HEK293 (cell line): Measurements from ENCODE around the gene NAT14.
A peak's percentile ranks its signal among the peaks of the same experiment; 100 is the strongest.

Experiments used
- ELK4 ChIP-seq: IDR thresholded peaks from 2 replicates; pipeline ENCODE4 v1.6.1; 2011; ENCODE audit warnings: mild to moderate bottlenecking, low read depth, low read length, borderline replicate concordance
- KLF16 ChIP-seq: fragments of 450-650 bp; formaldehyde crosslinking; IDR thresholded peaks from 2 replicates; pipeline ENCODE4 v1.5.1; 2017; ENCODE audit warnings: missing biosample characterization, missing genetic modification characterization
- PRDM2 ChIP-seq: fragments of 450-650 bp; formaldehyde crosslinking; IDR thresholded peaks from 2 replicates; pipeline ENCODE4 v1.5.1; 2016; ENCODE audit warnings: missing biosample characterization, missing genetic modification characterization, borderline replicate concordance
- SCRT1 ChIP-seq: fragments of 450-650 bp; formaldehyde crosslinking; IDR thresholded peaks from 2 replicates; pipeline ENCODE4 v1.5.1; 2016; ENCODE audit warnings: missing biosample characterization, missing genetic modification characterization, borderline replicate concordance
- SP7 ChIP-seq: fragments of 450-650 bp; formaldehyde crosslinking; IDR thresholded peaks from 2 replicates; pipeline ENCODE4 v1.5.1; 2016; ENCODE audit warnings: missing biosample characterization, missing genetic modification characterization
- WT1 ChIP-seq: fragments of 450-650 bp; formaldehyde crosslinking; IDR thresholded peaks from 2 replicates; pipeline ENCODE4 v1.5.1; 2016; ENCODE audit warnings: missing biosample characterization, missing genetic modification characterization
- ZBTB48 ChIP-seq: fragments of 450-650 bp; formaldehyde crosslinking; IDR thresholded peaks from 2 replicates; pipeline ENCODE4 v1.5.1; 2016; ENCODE audit warnings: missing biosample characterization, missing genetic modification characterization
- ZFHX2 ChIP-seq: fragments of 450-650 bp; formaldehyde crosslinking; conservative IDR thresholded peaks from 2 replicates; pipeline ENCODE4 v1.5.1; 2016; ENCODE audit warnings: missing biosample characterization, missing genetic modification characterization
- ZNF366 ChIP-seq: fragments of 450-650 bp; formaldehyde crosslinking; conservative IDR thresholded peaks from 2 replicates; pipeline ENCODE4 v1.5.1; 2016; ENCODE audit warnings: missing biosample characterization, missing genetic modification characterization
- ZNF518A ChIP-seq: fragments of 450-650 bp; formaldehyde crosslinking; conservative IDR thresholded peaks from 2 replicates; pipeline ENCODE4 v1.5.1; 2016; ENCODE audit warnings: low read depth, missing biosample characterization, missing genetic modification characterization
- ZNF843 ChIP-seq: fragments of 450-650 bp; formaldehyde crosslinking; IDR thresholded peaks from 2 replicates; pipeline ENCODE4 v1.5.1; 2016; ENCODE audit warnings: missing biosample characterization, missing genetic modification characterization
- ZXDB ChIP-seq: fragments of 450-650 bp; formaldehyde crosslinking; IDR thresholded peaks from 2 replicates; pipeline ENCODE4 v1.5.1; 2016; ENCODE audit warnings: missing biosample characterization, missing genetic modification characterization
- TF ChIP-seq, protein P1 (sequence below): fragments of 450-650 bp; formaldehyde crosslinking; IDR thresholded peaks from 2 replicates; pipeline ENCODE4 v1.5.1; 2017; ENCODE audit warnings: missing biosample characterization, missing genetic modification characterization

Gene NAT14

GRCh38 chr19:55487924-55488687 is 3.1 kb downstream of the NAT14 start, which contains the start of gene SSC5D (continued):
- no peak for TF ChIP-seq ELK4
- no peak for TF ChIP-seq ZNF518A
- 0 out of 2 replicates have a peak, but pooled peaks have one; percentile 5 for TF ChIP-seq ZFHX2 (tag by site-specific recombination)
- TF ChIP-seq KLF16 (tag by site-specific recombination) = peak; percentile 1; the same call in 1 of the 2 replicates
- TF ChIP-seq SCRT1 (tag by site-specific recombination) = no peak
- TF ChIP-seq ZBTB48 = peak; percentile 42; the same call in 1 of the 2 replicates
- TF ChIP-seq ZNF366 (tag by site-specific recombination) = peak; percentile 71
- TF ChIP-seq, protein P1, sequence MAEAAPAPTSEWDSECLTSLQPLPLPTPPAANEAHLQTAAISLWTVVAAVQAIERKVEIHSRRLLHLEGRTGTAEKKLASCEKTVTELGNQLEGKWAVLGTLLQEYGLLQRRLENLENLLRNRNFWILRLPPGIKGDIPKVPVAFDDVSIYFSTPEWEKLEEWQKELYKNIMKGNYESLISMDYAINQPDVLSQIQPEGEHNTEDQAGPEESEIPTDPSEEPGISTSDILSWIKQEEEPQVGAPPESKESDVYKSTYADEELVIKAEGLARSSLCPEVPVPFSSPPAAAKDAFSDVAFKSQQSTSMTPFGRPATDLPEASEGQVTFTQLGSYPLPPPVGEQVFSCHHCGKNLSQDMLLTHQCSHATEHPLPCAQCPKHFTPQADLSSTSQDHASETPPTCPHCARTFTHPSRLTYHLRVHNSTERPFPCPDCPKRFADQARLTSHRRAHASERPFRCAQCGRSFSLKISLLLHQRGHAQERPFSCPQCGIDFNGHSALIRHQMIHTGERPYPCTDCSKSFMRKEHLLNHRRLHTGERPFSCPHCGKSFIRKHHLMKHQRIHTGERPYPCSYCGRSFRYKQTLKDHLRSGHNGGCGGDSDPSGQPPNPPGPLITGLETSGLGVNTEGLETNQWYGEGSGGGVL = peak; percentile 76
- 0 out of 2 replicates have a peak, but pooled peaks have one; percentile 1 for TF ChIP-seq ZNF843 (tag by site-specific recombination)
- no peak for TF ChIP-seq PRDM2 (tag by site-specific recombination)
- peak; percentile 13; the same call in 1 of the 2 replicates for TF ChIP-seq WT1 (tag by site-specific recombination)
- TF ChIP-seq SP7 = peak; percentile 7; the same call in 1 of the 2 replicates
- TF ChIP-seq ZXDB = no peak; the same call in 1 of the 2 replicates
